ENCODE measurements around the gene UBE2F. TPM values are rescaled to one million over a fixed set of nuclear protein-coding genes. Genes with fewer than 3 reads are reported as not detected.

The UBE2F gene
- total and polyA plus RNA-seq, 2 of the 13 experiments (the other 11 are each of a cell fraction or from before 2014, with no cell fraction given): 35.4 to 73.1 TPM

GRCh38 chr2:238082151-238082550, 115.3 kb downstream of the UBE2F start:
- no peak for ATAC-seq
- H3K4me1 ChIP-seq (ENCODE audit: insufficient read depth, low read length): peaks cover 40% of the 10 kb centered on the region
- no peaks in the 10 kb centered on the region for H3K27me3 ChIP-seq (ENCODE audit: control insufficient read depth in 1 of 2, insufficient read depth in 2 of 2, low read length in 2 of 2)
- H3K4me3 ChIP-seq (replicated peaks in 1 of 3; ENCODE audit: insufficient read depth in 1 of 3, low read depth in 2 of 3, low read length in 3 of 3): no peak overlapping the region
- TF ChIP-seq ZNF276 (CRISPR knock-in tag; IDR thresholded peaks at IDR 0.05; ENCODE audit: low read depth): no peak
- no peak for TF ChIP-seq TAF15 (IDR thresholded peaks at IDR 0.05; ENCODE audit: low read depth, low read length, poor library complexity, severe bottlenecking)
- intact Hi-C loops (cut with micrococcal nuclease; ENCODE audit: unreplicated experiment) (no loop called here), in situ Hi-C loops (cut with HindIII; ENCODE audit: extremely low pct_ligation_motif_present, low pct_unique_long_range_greater_than_20kb) (no loop called here)
- ChIA-PET POLR2A (no interaction called here), CTCF (ENCODE audit: low intra/inter-chr PET ratio, low total read pairs) (no interaction called here)
- H3K27ac ChIP-seq (ENCODE audit: extremely low read length, insufficient read depth, low read length): no peak overlapping the region
- 98% methylated on average over 17 of the region's 17 CpGs for WGBS (ENCODE audit: low lambda C conversion rate)
- BruUV-seq (replicated peaks): no TSS peak
- H2AFZ ChIP-seq (ENCODE audit: low read length): no peak overlapping the region
- DNase-seq (ENCODE audit: low spot score): no peak
- H3K9me3 ChIP-seq (ENCODE audit: low read length): peaks cover 7% of the 10 kb centered on the region; the same call in 1 of the 2 replicates
- H3K9ac ChIP-seq (ENCODE audit: insufficient read depth, low read depth, low read length): no peak overlapping the region
- no peaks in the 10 kb centered on the region for H4K20me1 ChIP-seq (ENCODE audit: insufficient read depth, low read length)
- FAIRE-seq: no peak
- H3K79me2 ChIP-seq (ENCODE audit: insufficient read depth, low read length): peaks cover 4% of the 10 kb centered on the region
- no peak overlapping the region for H3K4me2 ChIP-seq (ENCODE audit: low read depth, low read length)
- peaks cover 27 to 45% of the 10 kb centered on the region in 2 experiments for H3K36me3 ChIP-seq (replicated peaks in 1 of 2; ENCODE audit: control insufficient read depth in 1 of 2, insufficient read depth in 2 of 2, low read length in 2 of 2)

GRCh38 chr2:238082827-238083226, 116.0 kb downstream of the UBE2F start:
- 94% methylated on average over 7 of the region's 7 CpGs for WGBS (ENCODE audit: low lambda C conversion rate)
- intact Hi-C loops (cut with micrococcal nuclease; ENCODE audit: unreplicated experiment) (no loop called here), in situ Hi-C loops (cut with HindIII; ENCODE audit: extremely low pct_ligation_motif_present, low pct_unique_long_range_greater_than_20kb) (no loop called here)
- no TSS peak for BruUV-seq (replicated peaks)
- TF ChIP-seq DDIT3 (CRISPR knock-in tag; IDR thresholded peaks at IDR 0.05): no peak
- no peak for TF ChIP-seq NBN (conservative IDR thresholded peaks at IDR 0.05)
- TF ChIP-seq DNMT1 (CRISPR knock-in tag; IDR thresholded peaks at IDR 0.05): no peak
- no peak for TF ChIP-seq TEAD2 (CRISPR knock-in tag; IDR thresholded peaks at IDR 0.05)
- no peak for TF ChIP-seq NFE2L2 (IDR thresholded peaks at IDR 0.05; ENCODE audit: low read length)
- no peak for TF ChIP-seq ZNF614 (CRISPR knock-in tag; IDR thresholded peaks at IDR 0.05; ENCODE audit: borderline replicate concordance)
- no peak for TF ChIP-seq MXI1 (IDR thresholded peaks at IDR 0.05; ENCODE audit: borderline replicate concordance, low read depth, low read length)
- TF ChIP-seq BCL6 (CRISPR knock-in tag; IDR thresholded peaks at IDR 0.05): no peak
- TF ChIP-seq NFE2 (CRISPR knock-in tag; IDR thresholded peaks at IDR 0.05): no peak
- no peak for TF ChIP-seq RFX1 (IDR thresholded peaks at IDR 0.05)
- TF ChIP-seq ZNF597 (CRISPR knock-in tag; IDR thresholded peaks at IDR 0.05): no peak
- ATAC-seq (no peak), FAIRE-seq (no peak), DNase-seq (ENCODE audit: low spot score) (no peak)
- Histone ChIP-seq H3K4me1 (ENCODE audit: insufficient read depth, low read length) (peaks cover 34% of the 10 kb centered on the region), H3K4me3 (replicated peaks in 1 of 3; ENCODE audit: insufficient read depth in 1 of 3, low read depth in 2 of 3, low read length in 3 of 3) (no peak overlapping the region), H3K9ac (ENCODE audit: insufficient read depth, low read depth, low read length) (no peak overlapping the region), H4K20me1 (ENCODE audit: insufficient read depth, low read length) (no peaks in the 10 kb centered on the region), H3K27ac (ENCODE audit: extremely low read length, insufficient read depth, low read length) (no peak overlapping the region), H3K27me3 (ENCODE audit: control insufficient read depth in 1 of 2, insufficient read depth in 2 of 2, low read length in 2 of 2) (no peaks in the 10 kb centered on the region), H3K79me2 (ENCODE audit: insufficient read depth, low read length) (no peaks in the 10 kb centered on the region), H2AFZ (ENCODE audit: low read length) (no peak overlapping the region), H3K9me3 (ENCODE audit: low read length) (peaks cover 7% of the 10 kb centered on the region; the same call in 1 of the 2 replicates), H3K4me2 (ENCODE audit: low read depth, low read length) (no peak overlapping the region), H3K36me3 (replicated peaks in 1 of 2; ENCODE audit: control insufficient read depth in 1 of 2, insufficient read depth in 2 of 2, low read length in 2 of 2) (peaks cover 27 to 45% of the 10 kb centered on the region in 2 experiments)
- ChIA-PET CTCF (ENCODE audit: low intra/inter-chr PET ratio, low total read pairs) (no interaction called here), POLR2A (no interaction called here)
